GM18498 (cell line): Measurements from ENCODE around the gene CD300A.
A peak's percentile ranks its signal among the peaks of the same experiment; 100 is the strongest.

Experiments
- ATAC-seq: cut with Tn5 transposase; IDR thresholded peaks from one replicate; pipeline ENCODE4 v1.9.1; 2021; ENCODE audit warnings: mild to moderate bottlenecking, moderate library complexity; ENCODE audit not compliant: unreplicated experiment

Gene CD300A

GRCh38 chr17:74466111-74466827 lies at the start of gene CD300A:
TSS of gene CD300A (plus strand) at chr17:74466634. CDS start at chr17:74466704, 70 bp downstream.
- no peak for ATAC-seq

DNA sequence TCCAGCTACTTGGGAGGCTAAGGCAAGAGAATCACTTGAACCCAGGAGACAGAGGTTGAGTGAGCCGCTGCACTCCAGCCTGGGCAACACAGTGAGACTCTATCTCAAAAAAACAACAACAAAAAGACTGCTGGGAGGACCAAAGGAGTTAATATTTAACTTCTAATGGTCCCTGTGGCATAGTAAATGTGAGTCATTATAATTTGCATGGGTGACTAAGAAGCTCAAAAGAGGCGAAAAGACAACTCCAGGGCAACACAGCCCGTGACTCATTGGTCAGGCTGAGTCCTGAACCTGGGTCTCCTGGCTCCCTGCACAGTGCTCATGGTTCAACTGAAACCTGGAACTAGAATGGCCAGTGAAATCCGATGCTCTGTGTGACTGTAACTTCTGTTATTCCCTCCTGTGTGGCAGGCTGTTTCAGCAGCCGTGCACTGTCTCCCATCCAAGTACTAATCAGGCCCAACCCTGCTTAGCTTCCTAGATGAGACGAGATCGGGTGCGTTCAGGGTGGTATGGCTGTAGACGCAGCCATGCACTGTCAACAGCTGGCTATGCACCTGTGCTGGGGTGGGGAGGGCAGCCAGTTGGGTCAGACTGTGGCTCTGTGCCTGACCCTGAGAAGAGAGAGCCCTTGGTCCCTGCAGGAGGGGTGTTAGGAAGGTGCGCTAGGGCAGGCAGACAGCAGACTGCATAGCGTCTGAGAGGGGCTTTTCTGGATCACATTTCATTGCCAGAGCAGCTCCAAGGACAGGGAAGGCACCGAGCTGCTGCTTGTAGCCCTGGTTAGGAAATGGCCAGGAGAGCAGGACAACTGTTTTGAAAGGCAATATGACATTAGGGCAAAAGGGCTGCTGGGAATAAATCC lies 49.0 kb upstream of the CD300A start:
- peak; percentile 72 for ATAC-seq

- no peak for ATAC-seq
Measured at GRCh38 chr17:74419928-74420411, 46.5 kb upstream of the CD300A start.

GRCh38 chr17:74424117-74424516 lies 42.3 kb upstream of the CD300A start:
- ATAC-seq: no peak

GRCh38 chr17:74424657-74425056 lies 41.8 kb upstream of the CD300A start:
- no peak for ATAC-seq

DNA sequence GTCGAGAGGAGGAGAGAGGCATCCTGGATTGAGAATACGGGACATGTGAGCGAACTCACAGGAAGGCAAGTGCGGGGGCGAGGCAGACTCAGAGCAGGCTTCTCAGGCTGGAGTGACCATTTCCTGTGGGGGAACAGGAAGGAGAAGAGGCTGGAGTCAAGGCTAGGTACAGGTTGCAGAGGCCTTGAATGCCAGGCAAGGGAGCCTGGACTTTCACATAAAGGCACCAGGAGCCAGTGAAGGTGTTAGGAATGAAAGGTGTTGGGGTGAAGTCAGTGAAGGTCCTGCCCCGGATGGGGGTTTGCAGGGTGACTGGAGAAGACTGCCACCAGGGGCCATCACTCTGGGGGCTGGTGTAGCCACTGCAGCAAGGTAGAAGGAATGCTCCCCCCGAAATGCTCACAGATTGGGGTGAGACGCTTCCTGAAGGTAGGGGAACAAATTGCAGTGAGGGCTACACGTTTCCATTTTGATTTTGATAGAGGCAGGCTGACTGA lies 39.8 kb upstream of the CD300A start:
- no peak for ATAC-seq

DNA sequence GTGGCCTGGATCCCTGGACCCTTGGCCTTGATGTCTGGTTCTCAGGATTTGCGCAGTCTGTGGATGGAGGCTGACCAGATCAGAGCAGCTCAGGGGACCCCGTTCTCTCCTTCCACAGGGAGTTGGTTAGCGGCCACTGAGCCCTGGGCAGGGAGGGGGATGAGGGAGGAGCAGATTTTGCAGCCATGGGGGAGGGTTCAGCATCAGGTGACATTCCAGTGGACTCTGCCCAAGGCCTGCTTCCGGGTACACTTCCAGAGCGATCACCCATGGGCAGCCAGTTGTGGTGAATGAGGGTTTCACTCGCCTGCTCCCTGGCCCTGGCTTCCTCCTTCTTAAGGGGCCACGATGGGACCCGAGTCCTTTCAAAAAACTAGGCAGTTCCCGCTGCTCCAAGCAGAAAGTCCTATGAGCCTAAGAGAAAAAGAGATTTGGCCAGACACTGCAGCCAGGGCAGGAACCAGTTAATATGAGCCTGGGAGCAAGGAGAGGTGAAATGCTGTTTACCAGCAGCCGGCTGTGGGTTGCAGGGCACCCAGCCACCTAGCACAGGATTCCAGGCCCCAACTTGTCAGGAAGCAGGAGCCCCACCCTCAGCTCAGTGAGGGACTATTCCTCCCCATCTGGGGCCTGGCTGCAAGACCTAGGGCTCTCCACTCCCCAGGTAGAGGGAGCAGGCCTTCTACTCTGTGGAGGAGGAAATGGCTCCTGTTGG lies 39.2 kb upstream of the CD300A start:
- ATAC-seq: no peak

GRCh38 chr17:74427763-74428153 lies 38.7 kb upstream of the CD300A start:
- no peak for ATAC-seq

DNA sequence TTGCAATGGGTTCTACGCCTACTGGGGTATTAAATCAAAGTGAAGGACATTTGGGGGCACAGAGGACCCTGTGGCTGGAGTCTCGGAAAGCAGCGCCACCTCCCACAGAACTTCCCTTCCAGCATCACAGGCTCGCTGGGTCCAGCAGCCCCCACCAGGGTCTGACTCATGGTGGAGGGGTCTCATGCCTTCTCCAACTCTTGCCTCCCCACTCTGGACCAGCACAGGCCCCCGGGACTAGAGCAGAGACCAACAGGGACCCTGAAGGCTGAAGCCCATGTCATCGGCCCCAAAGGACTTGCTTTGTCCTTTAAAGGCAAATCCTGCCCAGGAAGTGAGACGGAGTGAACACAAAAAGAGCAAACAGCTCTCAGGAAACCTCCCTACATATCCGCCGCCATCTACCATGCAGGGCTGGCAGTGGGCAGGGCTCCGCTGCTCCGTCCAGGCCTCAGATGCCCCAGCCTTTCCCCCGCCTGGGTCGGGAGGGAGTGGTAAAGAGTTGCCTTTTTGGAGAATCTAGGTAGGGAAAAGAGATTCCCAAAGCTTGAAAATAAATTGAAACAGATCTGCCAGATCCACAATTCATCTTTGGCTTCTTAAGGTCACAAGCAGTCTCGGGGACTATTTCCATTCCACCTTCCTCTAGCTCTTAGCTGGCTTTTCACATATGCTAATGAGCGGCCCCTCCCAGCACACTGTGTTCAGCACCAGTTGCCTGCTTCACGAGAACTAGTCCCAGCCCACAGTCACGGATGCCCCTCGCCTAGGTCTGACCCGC lies 36.6 kb upstream of the CD300A start:
- ATAC-seq: peak; percentile 28

- ATAC-seq: no peak
Measured at GRCh38 chr17:74430385-74430705, 36.1 kb upstream of the CD300A start.

DNA sequence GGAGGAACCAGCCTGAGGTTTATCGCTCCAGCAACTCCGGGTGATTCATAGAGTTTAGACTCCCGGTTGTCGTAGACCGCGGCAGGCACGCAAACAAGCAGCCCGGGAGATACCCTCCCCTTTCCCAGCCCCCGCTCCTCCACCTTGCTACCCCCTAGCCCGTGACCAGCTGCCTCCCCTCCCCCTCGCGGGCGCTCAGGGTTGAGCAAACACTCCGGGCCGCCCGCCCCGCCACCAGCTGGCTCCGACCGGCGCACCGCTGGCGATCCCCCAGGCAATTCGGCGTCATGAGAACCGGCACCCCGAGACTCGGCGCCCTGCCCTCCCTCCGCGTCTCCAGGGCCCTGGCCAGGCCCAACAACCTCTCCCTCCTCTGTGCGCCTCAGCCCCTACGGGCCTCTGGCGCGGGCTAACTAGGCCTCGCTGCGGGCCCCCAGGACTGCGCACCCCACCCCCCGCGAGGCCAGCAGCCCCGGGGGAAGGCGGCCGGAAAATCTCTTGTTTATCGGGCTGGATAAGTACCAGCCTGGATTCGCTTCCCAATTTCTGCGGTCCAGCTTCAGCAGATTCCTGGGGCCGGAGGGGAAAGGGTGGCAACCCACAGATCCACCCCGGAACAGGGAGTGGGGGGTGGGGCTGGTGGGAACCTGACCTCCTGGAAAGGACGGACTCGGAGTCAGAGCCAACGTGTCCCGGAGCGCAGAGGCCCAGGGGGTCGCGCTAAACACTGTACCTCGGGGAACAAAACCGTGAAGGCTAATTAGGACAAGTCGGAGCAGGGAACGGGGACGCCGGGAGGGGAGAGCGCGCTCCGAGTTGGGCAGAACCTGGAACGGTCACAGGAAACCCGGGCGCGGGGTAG lies 35.5 kb upstream of the CD300A start:
- peak; percentile 47 for ATAC-seq

GRCh38 chr17:74431568-74432423 lies 34.6 kb upstream of the CD300A start, which contains the start of gene GPRC5C:
TSS of gene GPRC5C (plus strand) at chr17:74432088. CDS start at chr17:74439777, 7,689 bp downstream.
- no peak for ATAC-seq

DNA sequence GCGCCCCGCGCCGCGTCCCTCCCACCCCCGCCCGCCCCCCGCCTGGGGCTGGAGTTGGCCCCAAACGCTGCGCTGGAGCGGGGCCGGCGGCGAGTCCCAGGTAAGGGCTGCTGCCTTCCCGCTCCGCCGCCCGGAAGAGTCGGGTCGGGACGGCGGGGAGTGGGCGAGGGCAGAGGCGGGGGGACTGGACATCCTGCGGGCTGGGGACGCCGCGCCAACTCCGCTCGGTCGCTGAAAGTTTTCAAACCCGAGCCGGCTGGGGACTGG lies 34.1 kb upstream of the CD300A start:
- ATAC-seq: no peak

DNA sequence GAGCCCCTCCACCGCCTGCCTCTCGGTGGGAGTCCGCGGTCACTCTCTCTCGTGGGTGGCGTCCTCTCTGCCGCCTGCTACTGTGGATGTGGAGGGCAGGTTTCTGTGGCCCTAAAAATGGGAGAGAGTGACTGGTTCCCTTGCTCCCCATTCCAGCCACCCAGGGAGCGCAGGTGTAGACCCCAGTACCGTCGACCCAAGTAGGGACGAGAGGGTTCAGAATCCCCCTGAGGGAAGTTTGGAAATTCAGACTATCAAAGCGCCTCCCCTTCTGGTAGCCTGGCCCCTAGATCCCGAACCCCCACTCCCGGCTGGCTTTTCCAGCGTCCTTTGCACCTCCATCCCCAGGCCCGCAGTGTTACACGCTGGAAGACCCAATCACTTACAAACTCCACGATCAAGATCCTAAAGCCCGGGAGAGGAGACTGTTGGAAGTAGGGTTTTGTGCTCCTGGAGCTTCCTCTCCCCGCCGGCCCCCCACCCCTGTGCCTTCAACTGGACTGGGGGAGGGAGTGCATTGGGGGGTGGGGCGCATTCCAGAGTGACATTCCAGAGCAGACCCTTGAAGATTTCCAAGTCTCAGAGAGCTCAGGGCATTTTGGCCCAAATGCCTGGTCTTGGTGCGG lies 33.6 kb upstream of the CD300A start:
- no peak for ATAC-seq

- ATAC-seq: no peak
Measured at GRCh38 chr17:74433421-74434121, 32.9 kb upstream of the CD300A start.

DNA sequence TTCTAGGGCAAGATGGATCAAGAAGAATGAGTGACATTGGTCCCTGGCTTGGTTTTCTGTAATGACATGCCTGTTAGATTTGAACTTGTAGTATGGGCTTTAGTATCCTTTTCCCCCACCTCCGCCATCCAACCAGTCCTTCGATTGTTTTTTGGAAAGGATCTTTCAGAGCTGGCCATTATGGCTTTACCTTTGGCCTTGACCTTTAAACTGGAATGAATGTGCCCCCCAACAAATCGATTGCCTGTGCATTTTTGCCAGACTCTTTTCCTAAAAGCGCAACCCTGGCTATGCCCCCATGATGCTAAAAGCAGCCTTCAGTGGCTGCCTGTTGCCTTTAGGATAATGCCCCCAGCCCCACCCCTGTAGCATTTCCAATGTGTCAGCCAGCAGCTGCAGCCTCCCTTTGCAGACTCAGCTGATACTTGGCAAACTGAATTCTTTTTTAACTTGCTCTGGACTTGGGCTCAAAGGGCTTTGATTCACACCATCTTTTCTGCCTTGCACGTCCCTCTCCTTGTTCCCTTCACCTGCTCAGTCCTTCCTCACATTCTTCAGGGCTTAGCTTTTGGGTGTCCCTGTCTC lies 30.6 kb upstream of the CD300A start:
- ATAC-seq: no peak

- ATAC-seq: no peak
Measured at GRCh38 chr17:74437702-74438101, 28.7 kb upstream of the CD300A start.
